ENCODE data around the gene LRRC7.
"Not testable (repeated sequence)": the region's sequence is repeated elsewhere in the genome, so short reads cannot be mapped to it uniquely, and the experiment has no call there.

LRRC7 gene

DNA sequence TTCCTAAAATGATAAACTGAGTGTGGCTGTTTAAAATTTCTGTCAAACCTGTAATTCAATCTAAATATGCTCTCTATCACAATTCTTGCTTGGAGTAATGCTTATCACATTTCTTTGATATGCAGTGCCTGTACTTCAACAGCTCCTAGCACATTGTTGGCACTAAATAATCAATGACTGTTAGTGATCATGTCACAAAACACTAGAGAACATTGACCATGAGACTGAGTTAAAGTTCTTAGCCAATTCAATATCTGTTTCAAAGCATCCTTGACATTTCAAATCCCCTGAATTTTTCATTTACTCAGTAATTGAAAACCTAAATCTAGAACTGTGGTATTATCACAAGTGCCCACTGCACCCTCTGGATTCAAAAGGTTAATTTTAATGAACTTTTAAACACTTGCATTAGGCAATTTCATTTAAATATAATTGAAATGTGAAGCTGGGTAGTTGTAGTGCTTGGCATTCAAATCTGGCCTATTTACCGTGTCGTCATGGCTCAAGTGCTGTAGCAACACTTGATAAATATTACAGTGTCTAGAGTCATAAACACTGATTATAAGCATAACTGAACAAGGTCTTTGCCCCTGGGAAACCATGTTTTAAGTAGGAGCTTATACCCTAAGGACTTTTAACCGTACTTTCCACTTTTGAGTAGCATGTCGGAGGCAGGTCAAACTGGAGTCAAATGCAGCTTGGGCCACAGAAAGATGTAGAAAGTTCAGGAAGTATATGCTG lies 143.6 kb downstream of the LRRC7 start:
- no peaks in the 10 kb centered on the region for H3K36me3 ChIP-seq (ENCODE audit: insufficient read depth, low read length)
- no peaks in the 10 kb centered on the region for H4K20me1 ChIP-seq (ENCODE audit: insufficient read depth, low read length)
- H3K9me2 ChIP-seq (ENCODE audit: low read depth, low read length) = no peaks in the 10 kb centered on the region
- H3K27ac ChIP-seq (ENCODE audit: low read depth, low read length, poor library complexity, severe bottlenecking) = no peak overlapping the region
- no peak overlapping the region for H2AFZ ChIP-seq (ENCODE audit: low read length)
- no peaks in the 10 kb centered on the region for H3K79me2 ChIP-seq (ENCODE audit: insufficient read depth, low read length)
- H3K4me3 ChIP-seq (ENCODE audit: low read depth, low read length, poor library complexity, severe bottlenecking) = no peak overlapping the region
- no peaks in the 10 kb centered on the region for H3K9me3 ChIP-seq (ENCODE audit: low read length)
- H3K9ac ChIP-seq (ENCODE audit: low read length) = no peak overlapping the region
- H3K4me2 ChIP-seq (ENCODE audit: low read length) = no peak overlapping the region
- TF ChIP-seq EZH2 (IDR thresholded peaks at IDR 0.05; ENCODE audit: borderline replicate concordance, low read length) = no peak
- TF ChIP-seq, protein P1, sequence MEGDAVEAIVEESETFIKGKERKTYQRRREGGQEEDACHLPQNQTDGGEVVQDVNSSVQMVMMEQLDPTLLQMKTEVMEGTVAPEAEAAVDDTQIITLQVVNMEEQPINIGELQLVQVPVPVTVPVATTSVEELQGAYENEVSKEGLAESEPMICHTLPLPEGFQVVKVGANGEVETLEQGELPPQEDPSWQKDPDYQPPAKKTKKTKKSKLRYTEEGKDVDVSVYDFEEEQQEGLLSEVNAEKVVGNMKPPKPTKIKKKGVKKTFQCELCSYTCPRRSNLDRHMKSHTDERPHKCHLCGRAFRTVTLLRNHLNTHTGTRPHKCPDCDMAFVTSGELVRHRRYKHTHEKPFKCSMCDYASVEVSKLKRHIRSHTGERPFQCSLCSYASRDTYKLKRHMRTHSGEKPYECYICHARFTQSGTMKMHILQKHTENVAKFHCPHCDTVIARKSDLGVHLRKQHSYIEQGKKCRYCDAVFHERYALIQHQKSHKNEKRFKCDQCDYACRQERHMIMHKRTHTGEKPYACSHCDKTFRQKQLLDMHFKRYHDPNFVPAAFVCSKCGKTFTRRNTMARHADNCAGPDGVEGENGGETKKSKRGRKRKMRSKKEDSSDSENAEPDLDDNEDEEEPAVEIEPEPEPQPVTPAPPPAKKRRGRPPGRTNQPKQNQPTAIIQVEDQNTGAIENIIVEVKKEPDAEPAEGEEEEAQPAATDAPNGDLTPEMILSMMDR (IDR thresholded peaks at IDR 0.05; ENCODE audit: low read length) = no peak
- H3K4me1 ChIP-seq (ENCODE audit: insufficient read depth, low read length, severe bottlenecking) = no peaks in the 10 kb centered on the region
- H3F3A ChIP-seq (ENCODE audit: insufficient read depth, low read length) = no peaks in the 10 kb centered on the region
- no peaks in the 10 kb centered on the region for H3K27me3 ChIP-seq (ENCODE audit: insufficient read depth, low read length)

DNA sequence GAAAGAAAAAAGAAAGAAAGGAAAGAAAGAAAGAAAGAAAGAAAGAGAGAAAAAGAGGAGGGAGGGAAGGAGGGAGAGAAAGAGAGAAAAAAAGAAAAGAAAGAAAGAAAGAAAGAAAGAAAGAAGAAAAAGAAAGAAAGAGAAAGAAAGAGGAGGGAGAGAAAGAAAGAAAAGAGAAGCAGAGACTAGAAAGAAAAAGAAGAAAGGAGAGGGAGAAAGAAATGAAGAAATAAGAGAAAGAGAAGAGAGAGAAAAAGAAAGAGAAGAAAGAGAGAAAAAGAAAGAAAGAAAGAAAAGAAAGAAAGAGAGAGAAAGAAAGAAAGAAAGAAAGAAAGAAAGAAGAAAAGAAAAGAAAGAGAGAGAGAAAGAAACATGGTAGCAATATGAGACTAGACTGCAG lies 150.1 kb downstream of the LRRC7 start:
- not testable (repeated sequence) for H3F3A ChIP-seq (ENCODE audit: insufficient read depth, low read length); H3K9me2 ChIP-seq (ENCODE audit: low read depth, low read length); H4K20me1 ChIP-seq (ENCODE audit: insufficient read depth, low read length); H3K9ac ChIP-seq (ENCODE audit: low read length); H3K4me1 ChIP-seq (ENCODE audit: insufficient read depth, low read length, severe bottlenecking); H3K4me3 ChIP-seq (ENCODE audit: low read depth, low read length, poor library complexity, severe bottlenecking); H3K9me3 ChIP-seq (ENCODE audit: low read length); H3K79me2 ChIP-seq (ENCODE audit: insufficient read depth, low read length); H3K27me3 ChIP-seq (ENCODE audit: insufficient read depth, low read length); H3K36me3 ChIP-seq (ENCODE audit: insufficient read depth, low read length); H3K4me2 ChIP-seq (ENCODE audit: low read length); H3K27ac ChIP-seq (ENCODE audit: low read depth, low read length, poor library complexity, severe bottlenecking); H2AFZ ChIP-seq (ENCODE audit: low read length)

DNA sequence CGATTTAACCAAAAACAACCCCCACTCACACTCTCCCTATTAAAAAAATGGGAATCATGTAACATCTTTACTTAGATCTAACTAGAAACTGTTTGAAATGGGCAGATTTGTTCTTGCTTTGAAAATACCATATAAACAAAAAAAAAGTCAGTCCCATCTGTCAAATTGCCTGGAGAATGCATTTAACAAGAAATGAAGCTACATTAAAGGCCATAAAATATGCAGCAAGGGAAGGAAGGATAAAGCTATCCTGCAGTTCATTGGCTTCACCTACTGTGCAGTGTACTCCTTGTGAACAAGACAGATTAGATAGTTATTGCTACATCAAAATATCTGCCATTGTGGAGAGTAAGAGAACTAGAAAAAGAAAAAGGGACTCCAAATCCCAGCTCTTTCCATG lies 160.5 kb downstream of the LRRC7 start:
- Histone ChIP-seq H3K9me3 (ENCODE audit: low read length) (no peaks in the 10 kb centered on the region), H3K4me1 (ENCODE audit: insufficient read depth, low read length, severe bottlenecking) (no peaks in the 10 kb centered on the region), H3K9ac (ENCODE audit: low read length) (no peak overlapping the region), H3F3A (ENCODE audit: insufficient read depth, low read length) (no peaks in the 10 kb centered on the region), H3K36me3 (ENCODE audit: insufficient read depth, low read length) (no peaks in the 10 kb centered on the region), H3K4me3 (ENCODE audit: low read depth, low read length, poor library complexity, severe bottlenecking) (no peak overlapping the region), H3K4me2 (ENCODE audit: low read length) (no peak overlapping the region), H4K20me1 (ENCODE audit: insufficient read depth, low read length) (no peaks in the 10 kb centered on the region), H3K27me3 (ENCODE audit: insufficient read depth, low read length) (no peaks in the 10 kb centered on the region), H3K27ac (ENCODE audit: low read depth, low read length, poor library complexity, severe bottlenecking) (no peak overlapping the region), H3K9me2 (ENCODE audit: low read depth, low read length) (no peaks in the 10 kb centered on the region), H2AFZ (ENCODE audit: low read length) (no peak overlapping the region), H3K79me2 (ENCODE audit: insufficient read depth, low read length) (no peaks in the 10 kb centered on the region)
- TF ChIP-seq, protein P1 (IDR thresholded peaks at IDR 0.05; ENCODE audit: low read length) = no peak
- no peak for TF ChIP-seq EZH2 (IDR thresholded peaks at IDR 0.05; ENCODE audit: borderline replicate concordance, low read length)

DNA sequence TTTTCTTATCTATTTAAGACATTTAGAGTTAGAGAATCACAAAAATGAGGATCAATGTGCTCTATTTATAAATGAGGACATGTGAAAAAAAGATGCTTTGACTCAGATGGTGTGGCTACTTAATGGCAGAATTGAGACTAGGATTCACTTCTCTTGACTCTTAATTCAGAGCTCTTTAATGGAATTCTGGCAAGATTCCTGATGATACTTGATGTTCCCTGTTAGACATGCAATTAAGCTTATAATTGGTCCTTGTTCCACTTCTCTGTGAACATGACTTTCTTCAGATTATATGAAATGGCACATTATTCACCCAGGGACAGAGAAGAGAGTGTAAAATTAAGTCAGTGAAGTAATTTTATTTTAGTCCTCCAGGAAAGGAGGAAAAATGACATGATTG lies 165.3 kb downstream of the LRRC7 start:
- Histone ChIP-seq H3K9me2 (ENCODE audit: low read depth, low read length) (no peaks in the 10 kb centered on the region), H3K27ac (ENCODE audit: low read depth, low read length, poor library complexity, severe bottlenecking) (no peak overlapping the region), H3K79me2 (ENCODE audit: insufficient read depth, low read length) (no peaks in the 10 kb centered on the region), H3K4me3 (ENCODE audit: low read depth, low read length, poor library complexity, severe bottlenecking) (no peak overlapping the region), H3K9me3 (ENCODE audit: low read length) (no peaks in the 10 kb centered on the region), H3K9ac (ENCODE audit: low read length) (no peak overlapping the region), H3K4me2 (ENCODE audit: low read length) (no peak overlapping the region), H3F3A (ENCODE audit: insufficient read depth, low read length) (no peaks in the 10 kb centered on the region), H4K20me1 (ENCODE audit: insufficient read depth, low read length) (no peaks in the 10 kb centered on the region), H3K27me3 (ENCODE audit: insufficient read depth, low read length) (no peaks in the 10 kb centered on the region), H3K36me3 (ENCODE audit: insufficient read depth, low read length) (no peaks in the 10 kb centered on the region), H3K4me1 (ENCODE audit: insufficient read depth, low read length, severe bottlenecking) (no peaks in the 10 kb centered on the region), H2AFZ (ENCODE audit: low read length) (no peak overlapping the region)
- no peak for TF ChIP-seq EZH2 (IDR thresholded peaks at IDR 0.05; ENCODE audit: borderline replicate concordance, low read length)
- TF ChIP-seq, protein P1 (IDR thresholded peaks at IDR 0.05; ENCODE audit: low read length) = no peak
